H1 (cell line): ENCODE measurements around the gene SEZ6L. TPM values are rescaled to one million over a fixed set of nuclear protein-coding genes. Genes with fewer than 3 reads are reported as not detected.

ENCODE experiments used
- CTCF ChIA-PET: fragments of 300-600 bp; sonication (Branson Sonifier 250); formaldehyde crosslinking; loops from one replicate; lab custom pipeline; 2021; ENCODE audit not compliant: partially characterized antibody; lab: Charles Lee
- POLR2A ChIA-PET: fragments of 300-600 bp; sonication (Branson Sonifier 250); formaldehyde crosslinking; loops from one replicate; lab custom pipeline; 2021; ENCODE audit warnings: inconsistent platforms; ENCODE audit not compliant: partially characterized antibody; lab: Charles Lee
- DNase-seq, 2 experiments: peaks; one replicate each; pipeline versions ENCODE4 v3.0.0 to v3.0.0-alpha.2; 2010 to 2022; ENCODE audit warnings: low spot score in 2 of 2, low read depth in 1 of 2, mixed read lengths in 1 of 2
- FAIRE-seq: peaks from 2 replicates; lab custom pipeline; 2011; peaks lifted over from hg19 to GRCh38; lab: Jason Lieb, UNC
- H2AFZ ChIP-seq: 2 replicates; pipeline ENCODE4 v1.8.1; 2012; ENCODE audit warnings: low read length, inconsistent platforms
- H2AK5ac ChIP-seq: 2 replicates; pipeline ENCODE4 v1.6.1; 2013; ENCODE audit warnings: low read depth, low read length
- H2BK120ac ChIP-seq: replicated peaks from 2 replicates; pipeline ENCODE3; 2013; ENCODE audit warnings: low read depth, low read length, inconsistent platforms
- H2BK12ac ChIP-seq: 2 replicates; pipeline ENCODE4 v1.6.1; 2013; ENCODE audit warnings: low read depth, low read length
- H2BK15ac ChIP-seq: 2 replicates; pipeline ENCODE4 v1.6.1; 2013; ENCODE audit warnings: low read length
- H2BK20ac ChIP-seq: 2 replicates; pipeline ENCODE4 v1.6.1; 2013; ENCODE audit warnings: low read length
- H2BK5ac ChIP-seq: 2 replicates; pipeline ENCODE4 v1.6.1; 2013; ENCODE audit warnings: low read depth, low read length
- H3K14ac ChIP-seq: 2 replicates; pipeline ENCODE4 v1.6.1; 2013; ENCODE audit warnings: inconsistent platforms; ENCODE audit not compliant: insufficient read length
- H3K18ac ChIP-seq: 2 replicates; pipeline ENCODE4 v1.6.1; 2013; ENCODE audit warnings: low read length; ENCODE audit errors: extremely low read depth
- H3K23ac ChIP-seq: 2 replicates; pipeline ENCODE4 v1.6.1; 2013; ENCODE audit warnings: inconsistent platforms; ENCODE audit not compliant: insufficient read length
- H3K23me2 ChIP-seq: 2 replicates; pipeline ENCODE4 v1.6.1; 2013; ENCODE audit warnings: low read depth, low read length
- H3K27ac ChIP-seq: 2 replicates; pipeline ENCODE4 v1.6.1; 2011; ENCODE audit warnings: low read depth, low read length, inconsistent platforms
- H3K27me3 ChIP-seq, 4 experiments: replicated peaks in 1 of 4; 1 replicate in 1 of 4; 2 replicates in 3 of 4; pipeline versions ENCODE4 v1.6.1 to v1.8.1; 2011 to 2013; ENCODE audit warnings: low read length in 3 of 4, mild to moderate bottlenecking in 3 of 4, inconsistent platforms in 2 of 4, mixed read lengths in 2 of 4, moderate library complexity in 1 of 4; ENCODE audit not compliant: control insufficient read depth in 3 of 4, insufficient read depth in 3 of 4; ENCODE audit errors: extremely low read depth in 1 of 4
- H3K36me3 ChIP-seq, 4 experiments: 2 replicates each; pipeline versions ENCODE4 v1.6.1 to v1.8.1; 2011 to 2013; ENCODE audit warnings: mild to moderate bottlenecking in 4 of 4, low read length in 3 of 4, moderate library complexity in 2 of 4, control low read depth in 1 of 4, inconsistent platforms in 1 of 4; ENCODE audit not compliant: insufficient read depth in 4 of 4, control insufficient read depth in 2 of 4
- H3K4ac ChIP-seq: replicated peaks from 2 replicates; pipeline ENCODE3; 2013; ENCODE audit warnings: low read length, low read depth, mixed read lengths, inconsistent platforms; ENCODE audit not compliant: insufficient read length
- H3K4me1 ChIP-seq, 4 experiments: replicated peaks in 1 of 4; 1 replicate in 1 of 4; 2 replicates in 3 of 4; pipeline versions ENCODE4 v1.6.1 to v1.8.1; 2011 to 2013; ENCODE audit warnings: low read length in 3 of 4, inconsistent platforms in 2 of 4, mixed read lengths in 1 of 4; ENCODE audit not compliant: insufficient read depth in 4 of 4, control insufficient read depth in 3 of 4
- H3K4me2 ChIP-seq, 2 experiments: 2 replicates each; pipeline versions ENCODE4 v1.6.1 to v1.8.1; 2011 to 2013; ENCODE audit warnings: low read depth in 2 of 2, low read length in 2 of 2, control low read depth in 1 of 2, inconsistent platforms in 1 of 2, mild to moderate bottlenecking in 1 of 2; ENCODE audit not compliant: insufficient read depth in 1 of 2
- H3K4me3 ChIP-seq, 4 experiments: fragments of 200-600, 300-600 bp in 1 of 4; sonication (generic), shearing (Covaris generic), sonication (Bioruptor Twin) in 1 of 4; 2 replicates each; pipeline versions ENCODE4 v1.5.1 to v1.8.1; 2011 to 2016; ENCODE audit warnings: low read length in 4 of 4, low read depth in 3 of 4, control low read depth in 2 of 4, inconsistent platforms in 2 of 4, mild to moderate bottlenecking in 2 of 4, mixed read lengths in 1 of 4, moderate library complexity in 1 of 4; ENCODE audit not compliant: insufficient read depth in 2 of 4; ENCODE audit errors: extremely low read depth in 1 of 4
- H3K56ac ChIP-seq: replicated peaks from 2 replicates; pipeline ENCODE3; 2013; ENCODE audit warnings: low read depth, mild to moderate bottlenecking, mixed read lengths, low read length, inconsistent platforms; ENCODE audit not compliant: insufficient read length
- H3K79me1 ChIP-seq: 2 replicates; pipeline ENCODE4 v1.6.1; 2013; ENCODE audit warnings: low read depth, low read length, control low read depth
- H3K79me2 ChIP-seq, 2 experiments: 2 replicates each; pipeline versions ENCODE4 v1.6.1 to v1.8.1; 2012 to 2013; ENCODE audit warnings: low read length in 2 of 2, mild to moderate bottlenecking in 2 of 2, inconsistent platforms in 1 of 2; ENCODE audit not compliant: insufficient read depth in 2 of 2, control insufficient read depth in 1 of 2
- H3K9ac ChIP-seq, 4 experiments: replicated peaks in 1 of 4; 1 replicate in 1 of 4; 2 replicates in 3 of 4; pipeline versions ENCODE4 v1.6.1 to v1.8.1; 2011 to 2013; ENCODE audit warnings: low read depth in 3 of 4, low read length in 3 of 4, control low read depth in 2 of 4, mild to moderate bottlenecking in 2 of 4, moderate library complexity in 2 of 4, inconsistent platforms in 1 of 4; ENCODE audit errors: extremely low read depth in 1 of 4
- H3K9me3 ChIP-seq, 2 experiments: 2 replicates each; pipeline versions ENCODE4 v1.6.1 to v1.8.1; 2012 to 2013; ENCODE audit warnings: mild to moderate bottlenecking in 2 of 2, moderate library complexity in 2 of 2, control low read depth in 1 of 2, inconsistent platforms in 1 of 2, low read depth in 1 of 2, low read length in 1 of 2, mixed read lengths in 1 of 2; ENCODE audit not compliant: insufficient read depth in 2 of 2
- H4K20me1 ChIP-seq, 2 experiments: replicated peaks in 1 of 2; 2 replicates each; pipeline versions ENCODE3 to v1.8.1; 2011 to 2013; ENCODE audit warnings: inconsistent platforms in 2 of 2, low read length in 2 of 2, mild to moderate bottlenecking in 1 of 2; ENCODE audit not compliant: insufficient read depth in 2 of 2, control insufficient read depth in 1 of 2
- H4K5ac ChIP-seq: 2 replicates; pipeline ENCODE4 v1.6.1; 2013; ENCODE audit warnings: low read length, low read depth, mixed read lengths, inconsistent platforms; ENCODE audit not compliant: insufficient read length
- H4K8ac ChIP-seq: 2 replicates; pipeline ENCODE4 v1.8.0; 2013; ENCODE audit warnings: mild to moderate bottlenecking, moderate library complexity, low read length, inconsistent platforms; ENCODE audit not compliant: insufficient read depth; ENCODE audit errors: extremely low read depth
- H4K91ac ChIP-seq: replicated peaks from 2 replicates; pipeline ENCODE3; 2013; ENCODE audit warnings: low read length, mixed read lengths, inconsistent platforms; ENCODE audit not compliant: insufficient read length
- HDAC6 ChIP-seq: IDR thresholded peaks from one replicate; pipeline ENCODE4 v1.7.1; 2012; ENCODE audit warnings: low read depth, mild to moderate bottlenecking, inconsistent platforms, low read length, moderate library complexity
- KDM4A ChIP-seq: IDR thresholded peaks from one replicate; pipeline ENCODE4 v1.7.1; 2012; ENCODE audit warnings: low read depth, mild to moderate bottlenecking, moderate library complexity, low read length, inconsistent platforms; ENCODE audit not compliant: severe bottlenecking
- RAD21 ChIP-seq, 2 experiments: IDR thresholded peaks in 1 of 2; conservative IDR thresholded peaks in 1 of 2; 2 replicates each; pipeline ENCODE4 v1.6.1; 2011; ENCODE audit warnings: low read depth in 2 of 2, low read length in 2 of 2, improper control_type of control experiment in 1 of 2, inconsistent platforms in 1 of 2, mild to moderate bottlenecking in 1 of 2, moderate library complexity in 1 of 2
- RFX5 ChIP-seq: IDR thresholded peaks from 2 replicates; pipeline ENCODE4 v1.6.1; 2011; ENCODE audit warnings: low read depth, low read length, improper control_type of control experiment, borderline replicate concordance
- SAP30 ChIP-seq: fragments of 300-600 bp; sonication (generic); IDR thresholded peaks from 2 replicates; pipeline ENCODE4 v1.7.1; 2012; ENCODE audit warnings: low read length, moderate library complexity, mild to moderate bottlenecking, inconsistent platforms; ENCODE audit not compliant: insufficient read depth, insufficient replicate concordance
- WGBS, 2 experiments: shearing (Covaris generic) in 1 of 2; methylation state at CpG; one replicate each; pipeline versions ENCODE4 v1.1.6 to v1.1.7; 2013 to 2015; ENCODE audit warnings: low lambda C conversion rate in 2 of 2, mixed read lengths in 2 of 2, inconsistent platforms in 1 of 2, low coverage in 1 of 2, missing lambda C conversion rate in 1 of 2; ENCODE audit not compliant: insufficient replicate concordance in 2 of 2, insufficient coverage in 1 of 2, insufficient read length in 1 of 2; ENCODE audit errors: extremely low coverage in 1 of 2, missing lambda C conversion rate in 1 of 2; 5-methylcytosine and 5-hydroxymethylcytosine counted together
- polyA plus RNA-seq, 7 experiments: library from polyadenylated mRNA; depleted of rRNA in 3 of 7; stranded (reverse) in 5 of 7; unstranded in 2 of 7; fragments of >200 nt in 5 of 7; fragments of 200-250 nt in 2 of 7; gene quantifications; 1 replicate in 5 of 7; 2 replicates in 1 of 7; 4 replicates in 1 of 7; pipeline versions ENCODE4 v1.2.1 to v1.2.3, GENCODE V29; 2011 to 2013; ENCODE audit warnings: missing spikeins in 2 of 7, mixed read lengths in 2 of 7
- total RNA-seq: library from RNA; stranded (reverse); fragmentation: NEBNext Ultra II Directional; extraction: Animal tissue kit (Norgen Biotek cat#: 25700); gene quantifications from 2 replicates; pipeline ENCODE4 v1.2.1, GENCODE V29; 2021

Gene SEZ6L
- total and polyA plus RNA-seq, 2 of the 8 experiments (the other 6 are each of a cell fraction or from before 2014, with no cell fraction given): 0.06 to 0.33 TPM

- DNase-seq: no peak
- no peak overlapping the region for H3K4ac ChIP-seq
- no peak overlapping the region for H3K4me2 ChIP-seq
These were observed 33.1 kb downstream of the SEZ6L start for GRCh38 chr22:26202280-26202924.

More at GRCh38 chr22:26202280-26202924, 33.1 kb downstream of the SEZ6L start:
- ChIA-PET POLR2A (no interaction called here), CTCF (interaction anchor here (1.2 to 3.2 kb wide), 3 partner anchors 30 to 129 kb away, joined by 3 to 8 read pairs (median 3); no protein-coding TSS in a partner anchor)
- FAIRE-seq: no peak
- Histone ChIP-seq H3K23ac (no peak overlapping the region), H3K18ac (no peak overlapping the region), H2BK12ac (no peak overlapping the region), H3K79me2 (no peaks in the 10 kb centered on the region), H3K9ac (no peak overlapping the region), H2BK20ac (no peak overlapping the region), H3K27me3 (no peaks in the 10 kb centered on the region; a peak in 1 of 7 replicates), H4K91ac (no peak overlapping the region), H2AK5ac (no peak overlapping the region), H3K36me3 (no peaks in the 10 kb centered on the region), H3K4me3 (no peak overlapping the region), H3K23me2 (no peaks in the 10 kb centered on the region), H3K79me1 (no peaks in the 10 kb centered on the region), H3K56ac (no peak overlapping the region), H2AFZ (no peak overlapping the region), H4K20me1 (peaks cover 0 to 1% of the 10 kb centered on the region in 2 experiments), H3K4me1 (no peaks in the 10 kb centered on the region), H3K14ac (no peak overlapping the region), H4K5ac (no peak overlapping the region), H3K27ac (no peak overlapping the region), H4K8ac (no peak overlapping the region), H3K9me3 (no peaks in the 10 kb centered on the region), H2BK5ac (no peak overlapping the region), H2BK15ac (no peak overlapping the region), H2BK120ac (no peak overlapping the region)
- WGBS, 2 experiments: 72% methylated on average over 5 of the region's 5 CpGs; no CpG with 5 or more reads in 1 of the 2 experiments
- TF ChIP-seq SAP30 (no peak), KDM4A (no peak), RFX5 (no peak), RAD21 (IDR thresholded peaks at IDR 0.05 in 1 of 2, conservative IDR thresholded peaks at IDR 0.05 in 1 of 2; ENCODE audit: low read depth in 2 of 2, low read length in 2 of 2) (no peak), HDAC6 (no peak)
